ENCODE results near the gene RNF157.

Gene RNF157

GRCh38 chr17:76264755-76265623 lies 24.7 kb upstream of the RNF157 start, which contains the start of gene UBALD2:
Gene UBALD2 (plus strand): TSS chr17:76265348. CDS start chr17:76265506, 158 bp downstream.
- peak within 1 kb of the TSS; percentile 69 for H3K4me3 ChIP-seq (ENCODE audit: low read depth, low read length)
- peak; percentile 100 for DNase-seq (ENCODE audit: low read depth)
- TF ChIP-seq, protein P1, sequence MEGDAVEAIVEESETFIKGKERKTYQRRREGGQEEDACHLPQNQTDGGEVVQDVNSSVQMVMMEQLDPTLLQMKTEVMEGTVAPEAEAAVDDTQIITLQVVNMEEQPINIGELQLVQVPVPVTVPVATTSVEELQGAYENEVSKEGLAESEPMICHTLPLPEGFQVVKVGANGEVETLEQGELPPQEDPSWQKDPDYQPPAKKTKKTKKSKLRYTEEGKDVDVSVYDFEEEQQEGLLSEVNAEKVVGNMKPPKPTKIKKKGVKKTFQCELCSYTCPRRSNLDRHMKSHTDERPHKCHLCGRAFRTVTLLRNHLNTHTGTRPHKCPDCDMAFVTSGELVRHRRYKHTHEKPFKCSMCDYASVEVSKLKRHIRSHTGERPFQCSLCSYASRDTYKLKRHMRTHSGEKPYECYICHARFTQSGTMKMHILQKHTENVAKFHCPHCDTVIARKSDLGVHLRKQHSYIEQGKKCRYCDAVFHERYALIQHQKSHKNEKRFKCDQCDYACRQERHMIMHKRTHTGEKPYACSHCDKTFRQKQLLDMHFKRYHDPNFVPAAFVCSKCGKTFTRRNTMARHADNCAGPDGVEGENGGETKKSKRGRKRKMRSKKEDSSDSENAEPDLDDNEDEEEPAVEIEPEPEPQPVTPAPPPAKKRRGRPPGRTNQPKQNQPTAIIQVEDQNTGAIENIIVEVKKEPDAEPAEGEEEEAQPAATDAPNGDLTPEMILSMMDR (IDR thresholded peaks at IDR 0.05; ENCODE audit: control insufficient read depth, extremely low read depth, insufficient read depth): no peak

- peak overlapping the region; percentile 37 for H3K4me3 ChIP-seq (ENCODE audit: low read depth, low read length)
Observed at GRCh38 chr17:76264425-76264754, 24.1 kb upstream of the RNF157 start.

DNA sequence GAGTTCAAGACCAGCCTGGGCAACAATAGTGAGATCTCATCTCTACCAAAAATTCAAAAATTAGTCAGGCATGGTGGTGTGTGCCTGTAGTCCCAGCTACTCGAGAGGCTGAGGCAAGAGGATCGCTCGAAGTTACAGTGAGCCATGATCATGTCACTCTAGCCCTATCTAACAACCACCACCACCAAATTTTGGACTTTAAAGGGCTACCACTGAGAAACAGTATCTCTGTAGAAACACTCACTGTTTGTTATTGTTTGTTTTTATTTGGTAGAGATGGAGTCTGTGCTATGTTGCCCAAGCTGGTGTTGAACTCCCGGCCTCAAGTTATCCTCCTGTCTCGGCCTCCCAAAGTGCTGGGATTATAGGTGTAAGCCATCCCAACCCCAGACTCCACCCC lies 23.6 kb upstream of the RNF157 start:
- TF ChIP-seq, protein P1 (IDR thresholded peaks at IDR 0.05; ENCODE audit: control insufficient read depth, extremely low read depth, insufficient read depth): no peak
- no peak for DNase-seq (ENCODE audit: low read depth)
- H3K4me3 ChIP-seq (ENCODE audit: low read depth, low read length): no peak overlapping the region; the same call in 1 of the 2 replicates

More at GRCh38 chr17:76264425-76264754, 24.1 kb upstream of the RNF157 start:
- no peak for DNase-seq (ENCODE audit: low read depth)
- TF ChIP-seq, protein P1 (IDR thresholded peaks at IDR 0.05; ENCODE audit: control insufficient read depth, extremely low read depth, insufficient read depth): no peak

DNA sequence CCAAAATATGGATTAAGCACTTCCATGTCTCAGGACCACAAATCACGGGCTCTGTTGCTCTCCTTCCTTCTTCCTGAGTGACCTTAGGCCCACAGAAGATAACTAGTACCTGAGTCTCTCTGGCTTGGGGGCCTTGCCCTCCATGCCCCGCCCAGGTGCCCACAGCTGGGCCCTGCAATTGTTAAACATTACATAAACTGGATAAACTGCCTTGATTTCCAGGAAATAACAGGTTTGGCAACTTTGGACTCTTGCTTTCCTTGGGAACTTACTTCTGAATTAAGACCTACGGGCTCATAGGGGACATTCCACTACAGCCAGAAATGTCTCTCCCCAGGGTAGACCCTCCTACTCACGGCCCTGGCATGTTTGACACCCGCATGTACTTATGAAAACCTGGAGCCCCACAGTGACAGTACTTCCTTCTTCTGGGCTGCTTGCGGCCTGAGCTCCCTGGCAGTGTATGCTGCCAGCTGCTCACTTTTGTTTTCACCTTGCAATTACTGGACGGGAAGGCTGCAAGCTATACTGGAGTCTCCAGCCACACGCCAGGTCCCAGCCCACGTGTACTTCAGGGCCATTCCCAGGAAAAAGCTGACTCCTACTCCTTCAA lies 22.5 kb upstream of the RNF157 start:
- peak; percentile 84 for DNase-seq (ENCODE audit: low read depth)
- H3K4me3 ChIP-seq (ENCODE audit: low read depth, low read length): peak overlapping the region; percentile 13; the same call in 1 of the 2 replicates
- TF ChIP-seq, protein P1 (IDR thresholded peaks at IDR 0.05; ENCODE audit: control insufficient read depth, extremely low read depth, insufficient read depth): no peak

DNA sequence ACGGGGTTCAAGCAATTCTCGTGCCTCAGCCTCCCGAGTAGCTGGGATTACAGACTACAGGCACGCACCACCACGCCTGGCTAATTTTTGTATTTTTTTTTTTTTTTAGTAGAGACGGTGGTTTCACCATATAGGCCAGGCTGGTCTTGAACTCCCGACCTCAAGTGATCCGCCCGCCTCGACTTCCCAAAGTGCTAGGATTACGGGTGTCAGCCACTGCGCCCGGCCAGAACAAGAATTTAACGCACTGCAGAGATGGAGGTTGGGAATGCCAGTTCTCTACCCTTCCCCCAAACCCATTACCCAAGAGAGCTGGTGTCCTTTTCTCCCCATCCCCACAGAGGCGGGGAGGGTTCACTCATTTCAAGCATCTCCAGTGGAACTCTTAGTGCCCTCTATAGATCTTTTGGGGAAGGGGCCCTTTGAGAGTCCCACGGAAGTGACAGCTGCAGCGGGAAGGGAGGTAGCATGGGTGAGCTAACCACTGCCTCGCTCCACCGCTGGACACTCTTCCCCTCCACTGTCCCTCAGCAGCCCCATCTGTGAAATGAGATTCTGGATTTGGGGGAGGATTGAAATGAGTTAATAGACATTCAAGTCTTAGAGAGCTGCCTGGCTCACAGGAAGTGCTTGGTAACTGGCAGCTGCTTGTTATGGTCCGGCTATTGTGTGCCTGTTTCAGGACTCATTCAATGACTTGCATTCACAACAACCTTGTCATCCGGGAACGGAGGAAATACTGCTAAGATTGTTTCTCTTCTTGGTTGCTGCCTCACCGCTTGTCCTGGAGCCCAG lies 21.3 kb upstream of the RNF157 start:
- TF ChIP-seq, protein P1 (IDR thresholded peaks at IDR 0.05; ENCODE audit: control insufficient read depth, extremely low read depth, insufficient read depth): no peak
- no peak overlapping the region for H3K4me3 ChIP-seq (ENCODE audit: low read depth, low read length)
- no peak for DNase-seq (ENCODE audit: low read depth)

DNA sequence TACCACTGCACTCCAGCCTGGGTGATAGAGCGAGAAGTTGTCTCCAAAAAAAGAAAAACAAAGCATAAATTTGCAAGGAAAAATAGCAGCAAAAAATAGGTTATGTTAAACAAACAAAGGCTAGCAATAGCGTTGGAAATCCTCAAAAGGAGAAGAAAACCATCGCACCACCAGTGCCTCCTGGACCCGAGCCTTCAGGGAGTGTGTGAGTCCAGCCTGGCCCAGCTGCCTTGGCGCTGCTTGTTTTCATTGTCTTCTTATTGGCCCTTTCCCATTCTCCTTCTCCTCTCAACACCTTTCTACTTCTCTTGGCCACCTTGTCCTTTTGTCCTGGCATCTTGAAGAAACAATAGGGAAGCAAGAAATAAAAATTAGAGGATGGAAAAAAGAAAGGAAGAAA lies 20.4 kb upstream of the RNF157 start:
- TF ChIP-seq, protein P1 (IDR thresholded peaks at IDR 0.05; ENCODE audit: control insufficient read depth, extremely low read depth, insufficient read depth): no peak
- no peak overlapping the region for H3K4me3 ChIP-seq (ENCODE audit: low read depth, low read length)
- no peak for DNase-seq (ENCODE audit: low read depth)
